ENCODE data around the gene NEK6. TPM values are rescaled to one million over a fixed set of nuclear protein-coding genes. Genes with fewer than 3 reads are reported as not detected.

Gene NEK6
- total and polyA plus RNA-seq, 2 of the 8 experiments (the other 6 are each of a cell fraction or from before 2014, with no cell fraction given): 17.7 to 19.7 TPM

GRCh38 chr9:124221676-124222075 lies 36.1 kb upstream of the NEK6 start:
- no peak overlapping the region for H2AK5ac ChIP-seq (ENCODE audit: low read depth, low read length)
- H4K20me1 ChIP-seq (replicated peaks in 1 of 2; ENCODE audit: control insufficient read depth in 1 of 2, insufficient read depth in 2 of 2, low read length in 2 of 2): no peaks in the 10 kb centered on the region
- H3K4me2 ChIP-seq (ENCODE audit: insufficient read depth in 1 of 2, low read depth in 2 of 2, low read length in 2 of 2): no peak overlapping the region
- no peak overlapping the region for H3K14ac ChIP-seq (ENCODE audit: insufficient read length)
- no peak overlapping the region for H3K23ac ChIP-seq (ENCODE audit: insufficient read length)
- no peak overlapping the region for H2BK15ac ChIP-seq (ENCODE audit: low read length)
- no peak overlapping the region for H4K5ac ChIP-seq (ENCODE audit: insufficient read length, low read depth, low read length)
- no peaks in the 10 kb centered on the region for H3K79me2 ChIP-seq (ENCODE audit: control insufficient read depth in 1 of 2, insufficient read depth in 2 of 2, low read length in 2 of 2)
- no peak overlapping the region for H2BK20ac ChIP-seq (ENCODE audit: low read length)
- no peak overlapping the region for H3K27ac ChIP-seq (ENCODE audit: low read depth, low read length)
- H2BK120ac ChIP-seq (replicated peaks; ENCODE audit: low read depth, low read length): no peak overlapping the region
- no peak overlapping the region for H3K4me3 ChIP-seq (ENCODE audit: extremely low read depth in 1 of 4, insufficient read depth in 2 of 4, low read depth in 3 of 4, low read length in 4 of 4)
- 0 out of 4 replicates have a peak, but pooled peaks cover 0 to 4% of the 10 kb centered on the region in 2 experiments for H3K9me3 ChIP-seq (ENCODE audit: insufficient read depth in 2 of 2, low read depth in 1 of 2, low read length in 1 of 2)
- H3K4me1 ChIP-seq (replicated peaks in 1 of 4; ENCODE audit: control insufficient read depth in 3 of 4, insufficient read depth in 4 of 4, low read length in 3 of 4): no peaks in the 10 kb centered on the region
- H4K91ac ChIP-seq (replicated peaks; ENCODE audit: insufficient read length, low read length): no peak overlapping the region
- no peak for TF ChIP-seq SAP30 (IDR thresholded peaks at IDR 0.05; ENCODE audit: insufficient read depth, insufficient replicate concordance, low read length)
- TF ChIP-seq POU5F1 (IDR thresholded peaks at IDR 0.05; ENCODE audit: low read depth, low read length): no peak
- TF ChIP-seq, protein P1, sequence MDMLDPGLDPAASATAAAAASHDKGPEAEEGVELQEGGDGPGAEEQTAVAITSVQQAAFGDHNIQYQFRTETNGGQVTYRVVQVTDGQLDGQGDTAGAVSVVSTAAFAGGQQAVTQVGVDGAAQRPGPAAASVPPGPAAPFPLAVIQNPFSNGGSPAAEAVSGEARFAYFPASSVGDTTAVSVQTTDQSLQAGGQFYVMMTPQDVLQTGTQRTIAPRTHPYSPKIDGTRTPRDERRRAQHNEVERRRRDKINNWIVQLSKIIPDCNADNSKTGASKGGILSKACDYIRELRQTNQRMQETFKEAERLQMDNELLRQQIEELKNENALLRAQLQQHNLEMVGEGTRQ (IDR thresholded peaks at IDR 0.05; ENCODE audit: low read length): no peak
- no peak for TF ChIP-seq YY1 (IDR thresholded peaks at IDR 0.05; ENCODE audit: low read depth, low read length)
- TF ChIP-seq PHF8 (conservative IDR thresholded peaks at IDR 0.05; ENCODE audit: low read depth, low read length): no peak
- TF ChIP-seq GTF2F1 (IDR thresholded peaks at IDR 0.05; ENCODE audit: borderline replicate concordance, low read depth, low read length): no peak
- no peak for TF ChIP-seq CTBP2 (IDR thresholded peaks at IDR 0.05; ENCODE audit: borderline replicate concordance, insufficient read depth, insufficient read length, low read length)
- no peak overlapping the region for H2AFZ ChIP-seq (ENCODE audit: low read length)
- H3K23me2 ChIP-seq (ENCODE audit: low read depth, low read length): no peaks in the 10 kb centered on the region; the same call in 1 of the 2 replicates
- H3K18ac ChIP-seq (ENCODE audit: extremely low read depth, low read length): no peak overlapping the region
- no peaks in the 10 kb centered on the region for H3K79me1 ChIP-seq (ENCODE audit: low read depth, low read length)
- FAIRE-seq (no peak), DNase-seq (ENCODE audit: low read depth in 1 of 2, low spot score in 2 of 2) (no peak)
- CTCF ChIA-PET (ENCODE audit: partially characterized antibody): interaction anchor here (0.6 to 1.2 kb wide), 5 partner anchors 12 to 783 kb away, joined by 3 to 5 read pairs (median 3); no protein-coding TSS in a partner anchor
- no peaks in the 10 kb centered on the region for H3K36me3 ChIP-seq (ENCODE audit: control insufficient read depth in 2 of 4, insufficient read depth in 4 of 4, low read length in 3 of 4)
- no peak overlapping the region for H3K56ac ChIP-seq (replicated peaks; ENCODE audit: insufficient read length, low read depth, low read length)
- POLR2A ChIA-PET (ENCODE audit: partially characterized antibody): interaction anchor here (1.0 to 1.5 kb wide), 2 partner anchors 12 to 99 kb away, joined by 3 to 4 read pairs; no protein-coding TSS in a partner anchor
- no peak overlapping the region for H2BK5ac ChIP-seq (ENCODE audit: low read depth, low read length)
- no peaks in the 10 kb centered on the region for H3K27me3 ChIP-seq (replicated peaks in 1 of 4; ENCODE audit: control insufficient read depth in 3 of 4, extremely low read depth in 1 of 4, insufficient read depth in 3 of 4, low read length in 3 of 4)
- no peak overlapping the region for H2BK12ac ChIP-seq (ENCODE audit: low read depth, low read length)
- no peak overlapping the region for H3K4ac ChIP-seq (replicated peaks; ENCODE audit: insufficient read length, low read depth, low read length)
- no peak overlapping the region for H3K9ac ChIP-seq (replicated peaks in 1 of 4; ENCODE audit: extremely low read depth in 1 of 4, low read depth in 3 of 4, low read length in 3 of 4)
- WGBS, 2 experiments (ENCODE audit: extremely low coverage in 1 of 2, insufficient coverage in 1 of 2, insufficient read length in 1 of 2, insufficient replicate concordance in 2 of 2, low coverage in 1 of 2, low lambda C conversion rate in 2 of 2, missing lambda C conversion rate in 1 of 2): 90% methylated on average over 3 of the region's 3 CpGs; no CpG with 5 or more reads in 1 of the 2 experiments
- no peak overlapping the region for H4K8ac ChIP-seq (ENCODE audit: extremely low read depth, insufficient read depth, low read length)

Data from H1 (cell line).